Natural killer cell (primary cell): ENCODE results near the gene ARMC5. TPM values are rescaled to one million over a fixed set of nuclear protein-coding genes. Genes with fewer than 3 reads are reported as not detected.
"Not testable (repeated sequence)": the region's sequence is repeated elsewhere in the genome, so short reads cannot be mapped to it uniquely, and the experiment has no call there.

Experiments used
- ATAC-seq, 3 donors: fragments of 150-1000 bp in 2 of 3; fragments of 200-7000 bp in 1 of 3; cut with Tn5 transposase; 1 replicate in 1 of 3; 2 replicates in 2 of 3; pipeline ENCODE4 v1.10.0; 2021; ENCODE audit warnings: mild to moderate bottlenecking in 2 of 3, moderate library complexity in 2 of 3
- DNase-seq, 2 donors: peaks; one replicate each; pipeline versions ENCODE4 v3.0.0 to v3.0.0-alpha.2; 2013 to 2021; ENCODE audit warnings: mixed read lengths in 1 of 2
- H3K27ac ChIP-seq: one replicate; pipeline ENCODE4 v1.5.1; 2013; ENCODE audit warnings: mild to moderate bottlenecking, low read length
- H3K27me3 ChIP-seq: one replicate; pipeline ENCODE4 v1.6.1; 2013; ENCODE audit warnings: low read length; ENCODE audit not compliant: control insufficient read depth, insufficient read depth
- H3K36me3 ChIP-seq: one replicate; pipeline ENCODE4 v1.6.1; 2013; ENCODE audit warnings: low read length; ENCODE audit not compliant: control insufficient read depth, insufficient read depth
- H3K4me1 ChIP-seq: one replicate; pipeline ENCODE4 v1.6.1; 2013; ENCODE audit warnings: low read length; ENCODE audit not compliant: control insufficient read depth, insufficient read depth
- H3K4me3 ChIP-seq: one replicate; pipeline ENCODE4 v1.5.1; 2013; ENCODE audit warnings: low read length
- H3K9me3 ChIP-seq: one replicate; pipeline ENCODE4 v1.6.1; 2013; ENCODE audit warnings: low read length; ENCODE audit not compliant: control insufficient read depth, insufficient read depth
- H3K27ac Mint-ChIP-seq, 2 donors: one replicate each; pipeline ENCODE4 v1.8.0; 2022; ENCODE audit warnings: mild to moderate bottlenecking in 2 of 2, mixed read lengths in 2 of 2, moderate library complexity in 1 of 2
- H3K27me3 Mint-ChIP-seq, 2 donors: one replicate each; pipeline ENCODE4 v1.8.0; 2022; ENCODE audit warnings: low read depth in 2 of 2, mixed read lengths in 2 of 2
- H3K36me3 Mint-ChIP-seq: one replicate; pipeline ENCODE4 v1.8.0; 2022; ENCODE audit warnings: mixed read lengths
- H3K4me1 Mint-ChIP-seq, 2 donors: one replicate each; pipeline ENCODE4 v1.8.0; 2022; ENCODE audit warnings: mixed read lengths in 2 of 2
- H3K4me3 Mint-ChIP-seq: one replicate; pipeline ENCODE4 v1.8.0; 2022; ENCODE audit warnings: mild to moderate bottlenecking, moderate library complexity, mixed read lengths
- H3K9me3 Mint-ChIP-seq, 2 donors: one replicate each; pipeline ENCODE4 v1.8.0; 2022; ENCODE audit warnings: mixed read lengths in 2 of 2
- CTCF ChIP-seq: fragments of 200-600 bp; IDR thresholded peaks from one replicate; pipeline ENCODE4 v1.8.0; 2022; ENCODE audit warnings: antibody characterized with exemption
- WGBS: methylation state at CpG from one replicate; pipeline ENCODE4 v1.1.7; 2013; ENCODE audit warnings: missing lambda C conversion rate; ENCODE audit not compliant: insufficient coverage; 5-methylcytosine and 5-hydroxymethylcytosine counted together
- intact Hi-C: fragments of 100-400 bp; cut with micrococcal nuclease; formaldehyde crosslinking; loops from one replicate; pipeline ENCODE4 v1.14.2; 2022
- total RNA-seq, 4 donors: library from RNA; stranded (reverse); fragments of 120-200 nt in 1 of 4; gene quantifications; one replicate each; pipeline versions ENCODE4 v1.2.3 to v1.2.4, GENCODE V29; 2013 to 2022

ARMC5 gene
- total RNA-seq, 3 donors from 2014 or later (not counting 1 experiment from before 2014, with no cell fraction given) = 10.4 to 22.8 (median 16.6) TPM

- Mint-ChIP-seq H3K9me3 (no peaks in the 10 kb centered on the region), H3K27ac (no peak overlapping the region), H3K36me3 (no peaks in the 10 kb centered on the region), H3K4me3 (no peak overlapping the region), H3K4me1 (peaks cover 21 to 27% of the 10 kb centered on the region in 2 donors), H3K27me3 (no peaks in the 10 kb centered on the region)
- no peak for TF ChIP-seq CTCF
- intact Hi-C loops = loop anchor here (10.0 kb wide), 1 partner anchor 101 kb away; no protein-coding TSS in a partner anchor
- no peaks in the 10 kb centered on the region for H3K36me3 ChIP-seq
- no peaks in the 10 kb centered on the region for H3K27me3 ChIP-seq
- ATAC-seq = no peak
- H3K4me3 ChIP-seq = no peak overlapping the region
- H3K4me1 ChIP-seq = peaks cover 10% of the 10 kb centered on the region
- WGBS = 97% methylated on average over 46 of the region's 47 CpGs
- no peak for DNase-seq
- H3K9me3 ChIP-seq = no peaks in the 10 kb centered on the region
- H3K27ac ChIP-seq = no peak overlapping the region
Measured at GRCh38 chr16:31435341-31436220, 23.7 kb upstream of the ARMC5 start.

- TF ChIP-seq CTCF = no peak
- intact Hi-C loops = loop anchor here (10.0 kb wide), 1 partner anchor 102 kb away; no protein-coding TSS in a partner anchor
Measured at GRCh38 chr16:31436221-31437045, 22.9 kb upstream of the ARMC5 start.

GRCh38 chr16:31438414-31438813 lies 20.9 kb upstream of the ARMC5 start:
- WGBS = 95% methylated on average over 2 of the region's 2 CpGs
- Histone ChIP-seq H3K4me3 (no peak overlapping the region), H3K9me3 (no peaks in the 10 kb centered on the region), H3K4me1 (peaks cover 10% of the 10 kb centered on the region), H3K36me3 (no peaks in the 10 kb centered on the region), H3K27me3 (no peaks in the 10 kb centered on the region), H3K27ac (no peak overlapping the region)
- no peaks in the 10 kb centered on the region for H3K36me3 Mint-ChIP-seq
- H3K9me3 Mint-ChIP-seq = no peaks in the 10 kb centered on the region
- TF ChIP-seq CTCF = no peak
- H3K4me3 Mint-ChIP-seq = no peak overlapping the region
- H3K27me3 Mint-ChIP-seq = no peaks in the 10 kb centered on the region
- no peak overlapping the region for H3K27ac Mint-ChIP-seq
- ATAC-seq (no peak), DNase-seq (no peak)
- intact Hi-C loops = loop anchor here (10.0 kb wide), 1 partner anchor 104 kb away; no protein-coding TSS in a partner anchor
- peaks cover 14 to 36% of the 10 kb centered on the region in 2 donors for H3K4me1 Mint-ChIP-seq

More at GRCh38 chr16:31436221-31437045, 22.9 kb upstream of the ARMC5 start:
- H3K9me3 ChIP-seq = no peaks in the 10 kb centered on the region
- no peaks in the 10 kb centered on the region for H3K27me3 ChIP-seq
- WGBS = 97% methylated on average over 44 of the region's 44 CpGs
- Mint-ChIP-seq H3K9me3 (no peaks in the 10 kb centered on the region), H3K36me3 (no peaks in the 10 kb centered on the region), H3K27ac (no peak overlapping the region), H3K27me3 (no peaks in the 10 kb centered on the region), H3K4me3 (no peak overlapping the region), H3K4me1 (peaks cover 14 to 24% of the 10 kb centered on the region in 2 donors)
- no peak overlapping the region for H3K27ac ChIP-seq
- no peak for ATAC-seq
- H3K4me1 ChIP-seq = peaks cover 3% of the 10 kb centered on the region
- no peak for DNase-seq
- H3K4me3 ChIP-seq = no peak overlapping the region
- H3K36me3 ChIP-seq = no peaks in the 10 kb centered on the region

GRCh38 chr16:31439023-31439422 lies 20.3 kb upstream of the ARMC5 start:
- not testable (repeated sequence) for H3K36me3 Mint-ChIP-seq, H3K27me3 Mint-ChIP-seq, H3K27me3 ChIP-seq, H3K36me3 ChIP-seq, H3K4me3 Mint-ChIP-seq, H3K9me3 ChIP-seq, DNase-seq, H3K4me3 ChIP-seq, H3K27ac ChIP-seq, H3K9me3 Mint-ChIP-seq, H3K4me1 ChIP-seq
- ATAC-seq = peak in 1 of 3 donors; percentile 61
- Mint-ChIP-seq H3K27ac (peak overlapping the region in 1 of 2 donors; percentile 35), H3K4me1 (peaks cover 14 to 36% of the 10 kb centered on the region in 2 donors)
- 16% methylated on average over 2 of the region's 4 CpGs for WGBS
- intact Hi-C loops = loop anchor here (10.0 kb wide), 1 partner anchor 104 kb away; no protein-coding TSS in a partner anchor
